Measurements from ENCODE around the gene PPP2R3A. TPM values are rescaled to one million over a fixed set of nuclear protein-coding genes. Genes with fewer than 3 reads are reported as not detected.

PPP2R3A gene
- total and polyA plus RNA-seq, 2 donors (not counting 1 experiment from before 2014, with no cell fraction given) = 17.5 to 18.3 TPM

GRCh38 chr3:135970506-135971116, 5.1 kb downstream of the PPP2R3A start:
- Histone ChIP-seq H3K36me3 (ENCODE audit: control insufficient read depth, insufficient read depth, low read length) (no peaks in the 10 kb centered on the region), H3K4me1 (ENCODE audit: control insufficient read depth, extremely low read depth, insufficient read depth, low read length) (peaks cover 13% of the 10 kb centered on the region), H4K20me1 (ENCODE audit: control insufficient read depth, extremely low read depth, insufficient read depth, low read length) (no peaks in the 10 kb centered on the region), H2AFZ (ENCODE audit: low read length) (no peak overlapping the region), H3K9me3 (ENCODE audit: control insufficient read depth, insufficient read depth, low read depth, low read length) (no peaks in the 10 kb centered on the region), H3K27me3 (ENCODE audit: control insufficient read depth, insufficient read depth, low read length) (no peaks in the 10 kb centered on the region), H3K4me3 (replicated peaks in 1 of 4; ENCODE audit: control extremely low read depth in 1 of 4, insufficient read depth in 1 of 4, low read depth in 3 of 4, low read length in 4 of 4) (no peak overlapping the region), H3K9ac (ENCODE audit: insufficient read depth, low read length) (no peak overlapping the region), H3K79me2 (ENCODE audit: control insufficient read depth, insufficient read depth, low read length) (peaks cover 89% of the 10 kb centered on the region), H3K27ac (ENCODE audit: insufficient read depth, low read length) (no peak overlapping the region), H3K4me2 (ENCODE audit: extremely low read depth, insufficient read depth, low read length) (no peak overlapping the region)
- no peak for TF ChIP-seq EZH2 (IDR thresholded peaks at IDR 0.05; ENCODE audit: low read length, missing control alignments)
- no peak for TF ChIP-seq CTCF (conservative IDR thresholded peaks at IDR 0.05 in 1 of 2, IDR thresholded peaks at IDR 0.05 in 1 of 2; ENCODE audit: low read depth in 1 of 2, low read length in 2 of 2)
- DNase-seq (ENCODE audit: low read depth in 2 of 2) = peak in 1 of 2 donors; percentile 46

GRCh38 chr3:135973841-135974240, 8.3 kb downstream of the PPP2R3A start:
- no peaks in the 10 kb centered on the region for H3K27me3 ChIP-seq (ENCODE audit: control insufficient read depth, insufficient read depth, low read length)
- H3K4me2 ChIP-seq (ENCODE audit: extremely low read depth, insufficient read depth, low read length) = no peak overlapping the region
- peaks cover 8% of the 10 kb centered on the region for H3K4me1 ChIP-seq (ENCODE audit: control insufficient read depth, extremely low read depth, insufficient read depth, low read length)
- peak in 1 of 2 donors; percentile 33 for DNase-seq (ENCODE audit: low read depth in 2 of 2)
- H2AFZ ChIP-seq (ENCODE audit: low read length) = no peak overlapping the region
- no peak overlapping the region for H3K27ac ChIP-seq (ENCODE audit: insufficient read depth, low read length)
- H3K9me3 ChIP-seq (ENCODE audit: control insufficient read depth, insufficient read depth, low read depth, low read length) = no peaks in the 10 kb centered on the region
- peaks cover 82% of the 10 kb centered on the region for H3K79me2 ChIP-seq (ENCODE audit: control insufficient read depth, insufficient read depth, low read length)
- H3K36me3 ChIP-seq (ENCODE audit: control insufficient read depth, insufficient read depth, low read length) = no peaks in the 10 kb centered on the region
- H3K4me3 ChIP-seq (replicated peaks in 1 of 4; ENCODE audit: control extremely low read depth in 1 of 4, insufficient read depth in 1 of 4, low read depth in 3 of 4, low read length in 4 of 4) = no peak overlapping the region
- no peaks in the 10 kb centered on the region for H4K20me1 ChIP-seq (ENCODE audit: control insufficient read depth, extremely low read depth, insufficient read depth, low read length)
- TF ChIP-seq CTCF (conservative IDR thresholded peaks at IDR 0.05 in 1 of 2, IDR thresholded peaks at IDR 0.05 in 1 of 2; ENCODE audit: low read depth in 1 of 2, low read length in 2 of 2) = no peak
- no peak for TF ChIP-seq EZH2 (IDR thresholded peaks at IDR 0.05; ENCODE audit: low read length, missing control alignments)
- no peak overlapping the region for H3K9ac ChIP-seq (ENCODE audit: insufficient read depth, low read length)

- no peak for TF ChIP-seq EZH2 (IDR thresholded peaks at IDR 0.05; ENCODE audit: low read length, missing control alignments)
- TF ChIP-seq CTCF (conservative IDR thresholded peaks at IDR 0.05 in 1 of 2, IDR thresholded peaks at IDR 0.05 in 1 of 2; ENCODE audit: low read depth in 1 of 2, low read length in 2 of 2) = no peak
- no peaks in the 10 kb centered on the region for H4K20me1 ChIP-seq (ENCODE audit: control insufficient read depth, extremely low read depth, insufficient read depth, low read length)
- peaks cover 5% of the 10 kb centered on the region for H3K4me1 ChIP-seq (ENCODE audit: control insufficient read depth, extremely low read depth, insufficient read depth, low read length)
- H3K27me3 ChIP-seq (ENCODE audit: control insufficient read depth, insufficient read depth, low read length) = no peaks in the 10 kb centered on the region
- no peaks in the 10 kb centered on the region for H3K36me3 ChIP-seq (ENCODE audit: control insufficient read depth, insufficient read depth, low read length)
- DNase-seq (ENCODE audit: low read depth in 2 of 2) = no peak
- H3K4me3 ChIP-seq (replicated peaks in 1 of 4; ENCODE audit: control extremely low read depth in 1 of 4, insufficient read depth in 1 of 4, low read depth in 3 of 4, low read length in 4 of 4) = no peak overlapping the region
- H3K4me2 ChIP-seq (ENCODE audit: extremely low read depth, insufficient read depth, low read length) = no peak overlapping the region
- no peak overlapping the region for H2AFZ ChIP-seq (ENCODE audit: low read length)
- H3K9me3 ChIP-seq (ENCODE audit: control insufficient read depth, insufficient read depth, low read depth, low read length) = no peaks in the 10 kb centered on the region
- H3K79me2 ChIP-seq (ENCODE audit: control insufficient read depth, insufficient read depth, low read length) = peaks cover 77% of the 10 kb centered on the region
- H3K9ac ChIP-seq (ENCODE audit: insufficient read depth, low read length) = no peak overlapping the region
- H3K27ac ChIP-seq (ENCODE audit: insufficient read depth, low read length) = no peak overlapping the region
These were observed 9.5 kb downstream of the PPP2R3A start for GRCh38 chr3:135975053-135975452.

Measured in fibroblast of lung (primary cell).